ENCODE measurements around the gene BTF3L4.
"Not testable (repeated sequence)": the region's sequence is repeated elsewhere in the genome, so short reads cannot be mapped to it uniquely, and the experiment has no call there.

Gene BTF3L4

DNA sequence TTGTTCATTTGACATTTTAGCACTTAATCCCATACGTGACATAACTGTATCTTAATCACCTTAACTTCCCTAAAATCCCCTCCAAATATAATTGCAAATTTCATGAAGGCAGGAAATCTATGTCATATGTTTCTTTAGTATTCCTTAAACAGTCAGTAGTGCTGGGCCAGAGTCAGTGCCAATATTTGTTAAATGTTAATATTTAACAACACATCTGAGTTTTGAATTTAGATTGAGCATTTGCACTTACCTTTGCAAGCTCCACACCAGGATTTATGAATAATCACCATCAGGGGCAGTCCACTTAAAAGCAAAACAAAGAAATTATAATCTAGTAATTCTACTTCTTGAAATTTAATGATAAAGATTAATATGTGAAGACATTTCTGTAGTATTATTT lies 27.8 kb upstream of the BTF3L4 start:
- Histone ChIP-seq H3K27me3 (no peaks in the 10 kb centered on the region), H3K4me3 (ENCODE audit: low read depth, low read length) (no peak overlapping the region), H3K4me1 (no peaks in the 10 kb centered on the region), H3K36me3 (no peaks in the 10 kb centered on the region), H3K9me3 (no peaks in the 10 kb centered on the region)
- TF ChIP-seq, protein P1, sequence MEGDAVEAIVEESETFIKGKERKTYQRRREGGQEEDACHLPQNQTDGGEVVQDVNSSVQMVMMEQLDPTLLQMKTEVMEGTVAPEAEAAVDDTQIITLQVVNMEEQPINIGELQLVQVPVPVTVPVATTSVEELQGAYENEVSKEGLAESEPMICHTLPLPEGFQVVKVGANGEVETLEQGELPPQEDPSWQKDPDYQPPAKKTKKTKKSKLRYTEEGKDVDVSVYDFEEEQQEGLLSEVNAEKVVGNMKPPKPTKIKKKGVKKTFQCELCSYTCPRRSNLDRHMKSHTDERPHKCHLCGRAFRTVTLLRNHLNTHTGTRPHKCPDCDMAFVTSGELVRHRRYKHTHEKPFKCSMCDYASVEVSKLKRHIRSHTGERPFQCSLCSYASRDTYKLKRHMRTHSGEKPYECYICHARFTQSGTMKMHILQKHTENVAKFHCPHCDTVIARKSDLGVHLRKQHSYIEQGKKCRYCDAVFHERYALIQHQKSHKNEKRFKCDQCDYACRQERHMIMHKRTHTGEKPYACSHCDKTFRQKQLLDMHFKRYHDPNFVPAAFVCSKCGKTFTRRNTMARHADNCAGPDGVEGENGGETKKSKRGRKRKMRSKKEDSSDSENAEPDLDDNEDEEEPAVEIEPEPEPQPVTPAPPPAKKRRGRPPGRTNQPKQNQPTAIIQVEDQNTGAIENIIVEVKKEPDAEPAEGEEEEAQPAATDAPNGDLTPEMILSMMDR (IDR thresholded peaks at IDR 0.05; ENCODE audit: low read depth, low read length) = no peak
- DNase-seq = no peak

DNA sequence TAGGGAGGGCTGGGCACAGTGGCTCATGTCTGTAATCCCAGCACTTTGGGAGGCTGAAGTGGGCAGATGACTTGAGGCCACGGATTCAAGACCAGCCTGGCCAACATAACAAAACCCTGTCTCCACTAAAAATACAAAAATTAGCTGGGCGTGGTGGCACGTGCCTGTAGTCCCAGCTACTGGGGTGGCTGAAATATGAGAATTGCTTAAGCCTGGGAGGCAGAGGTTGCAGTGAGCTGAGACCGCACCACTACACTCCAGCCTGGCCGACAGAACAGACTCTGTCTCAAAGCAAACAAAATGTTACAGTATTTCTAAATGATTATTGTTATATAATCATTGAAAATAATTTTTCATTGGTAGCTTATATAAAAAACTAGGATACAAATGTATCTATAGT lies 27.3 kb upstream of the BTF3L4 start:
- DNase-seq; H3K4me1 ChIP-seq; H3K36me3 ChIP-seq; H3K27me3 ChIP-seq; H3K4me3 ChIP-seq (ENCODE audit: low read depth, low read length); H3K9me3 ChIP-seq: not testable (repeated sequence)

DNA sequence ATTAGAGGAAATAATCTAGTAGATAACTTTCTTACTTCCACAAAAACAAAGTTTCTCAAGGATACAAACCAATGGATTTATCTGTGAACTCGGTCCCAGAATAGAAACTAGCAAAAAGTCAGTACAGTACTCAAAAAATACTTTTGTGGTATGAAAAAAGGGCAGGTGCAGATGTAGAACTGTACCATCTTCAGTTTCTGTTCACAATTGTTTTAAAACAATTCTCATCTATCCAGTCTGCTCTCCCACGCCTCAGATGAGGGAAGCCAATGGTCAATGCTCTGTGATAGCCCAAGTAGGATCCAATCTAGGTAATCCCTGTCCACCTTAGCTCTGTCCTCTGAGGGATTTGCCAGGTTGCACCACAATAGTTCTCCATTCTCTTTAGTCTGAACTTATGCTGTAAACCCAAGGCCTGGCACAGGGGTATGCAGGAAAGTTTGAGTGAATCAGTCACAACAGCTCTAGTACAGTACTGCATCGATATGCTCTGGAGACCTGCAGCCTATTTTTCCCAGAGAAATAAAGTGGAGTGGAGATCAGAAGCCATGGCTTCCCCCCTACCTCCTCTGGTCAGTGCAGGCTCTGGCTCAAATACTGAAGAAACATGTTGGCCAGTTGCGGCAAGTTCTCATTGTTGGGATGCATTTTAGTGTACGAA lies 23.8 kb upstream of the BTF3L4 start:
- H3K4me3 ChIP-seq (ENCODE audit: low read depth, low read length) = peak overlapping the region; percentile 80

DNA sequence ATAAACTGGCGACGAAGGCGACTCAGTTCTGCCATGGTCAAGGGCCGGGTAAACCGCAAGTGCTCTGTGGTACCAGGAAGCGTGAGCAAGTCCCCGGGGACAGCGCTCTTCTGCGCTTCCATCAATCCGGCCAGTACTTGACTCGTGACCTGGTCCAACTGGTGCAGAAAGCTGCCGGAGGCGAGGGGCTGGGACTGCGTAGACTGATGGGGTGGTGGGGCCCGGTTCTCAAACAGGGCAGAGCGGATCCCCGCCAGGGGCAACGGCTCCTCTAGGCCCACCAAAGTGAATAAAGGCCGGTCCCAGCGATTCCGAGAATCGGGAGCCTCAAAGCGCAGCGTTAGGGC lies 23.3 kb upstream of the BTF3L4 start:
- H3K9me3 ChIP-seq = no peaks in the 10 kb centered on the region
- TF ChIP-seq, protein P1 (IDR thresholded peaks at IDR 0.05; ENCODE audit: low read depth, low read length) = no peak
- peak overlapping the region; percentile 80 for H3K4me3 ChIP-seq (ENCODE audit: low read depth, low read length)
- no peaks in the 10 kb centered on the region for H3K36me3 ChIP-seq
- no peaks in the 10 kb centered on the region for H3K27me3 ChIP-seq
- peak; percentile 39 for DNase-seq
- no peaks in the 10 kb centered on the region for H3K4me1 ChIP-seq

More for the DNA sequence above, 23.8 kb upstream of the BTF3L4 start:
- no peaks in the 10 kb centered on the region for H3K9me3 ChIP-seq
- no peaks in the 10 kb centered on the region for H3K4me1 ChIP-seq
- no peaks in the 10 kb centered on the region for H3K36me3 ChIP-seq
- TF ChIP-seq, protein P1 (IDR thresholded peaks at IDR 0.05; ENCODE audit: low read depth, low read length) = no peak
- no peaks in the 10 kb centered on the region for H3K27me3 ChIP-seq
- DNase-seq = no peak

DNA sequence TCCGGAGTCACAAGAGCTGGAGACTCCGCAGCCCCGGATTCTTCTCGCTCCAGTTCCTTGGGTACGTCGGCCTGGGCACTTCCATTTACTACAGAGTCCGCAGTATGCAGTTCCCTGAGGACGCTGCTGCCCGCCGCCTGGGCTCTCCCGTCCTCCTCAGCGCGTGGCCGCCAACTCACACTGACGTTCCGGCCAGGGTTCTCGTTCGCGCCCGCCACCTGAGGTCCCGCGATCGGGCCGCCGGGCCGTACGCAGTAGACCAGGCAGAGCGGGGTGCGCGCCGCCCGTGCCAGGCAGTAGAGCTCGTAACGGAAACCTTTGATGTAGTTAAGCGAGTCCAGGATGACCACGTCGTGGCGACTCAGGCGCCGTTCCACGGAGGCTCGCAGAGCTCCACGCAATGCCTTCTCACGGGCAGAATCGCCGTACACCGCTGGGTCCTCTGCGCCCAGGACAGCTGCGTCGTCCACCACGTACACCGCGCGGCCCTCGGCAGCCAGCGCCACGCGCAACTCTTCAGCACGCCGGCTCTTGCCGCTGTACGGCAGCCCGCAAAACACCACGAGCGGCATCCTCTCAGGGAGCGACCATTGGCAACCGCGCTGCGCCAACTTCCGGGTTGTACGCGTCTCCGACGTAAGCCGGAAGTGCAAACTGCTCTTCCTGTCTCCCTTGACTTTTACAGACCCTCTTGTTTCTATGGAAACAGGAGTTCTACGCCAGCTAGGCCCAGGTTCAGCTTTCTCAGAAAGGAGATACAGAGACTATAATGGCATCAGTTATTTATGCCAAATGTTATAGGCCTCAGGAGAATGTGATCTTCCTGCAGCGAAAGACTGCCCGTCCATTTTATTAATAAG lies 22.7 kb upstream of the BTF3L4 start, which contains the start of gene KTI12:
KTI12 (minus strand) TSS at position 621 of the 860 bp plus-strand sequence; CDS start at position 572, 49 bp downstream.
- TF ChIP-seq, protein P1 (IDR thresholded peaks at IDR 0.05; ENCODE audit: low read depth, low read length) = no peak
- DNase-seq = peak; percentile 81
- H3K9me3 ChIP-seq = no peaks in the 10 kb centered on the region
- H3K4me3 ChIP-seq (ENCODE audit: low read depth, low read length) = peak within 1 kb of the TSS; percentile 80
- no peaks in the 10 kb centered on the region for H3K36me3 ChIP-seq
- H3K27me3 ChIP-seq = no peaks in the 10 kb centered on the region
- H3K4me1 ChIP-seq = no peaks in the 10 kb centered on the region

DNA sequence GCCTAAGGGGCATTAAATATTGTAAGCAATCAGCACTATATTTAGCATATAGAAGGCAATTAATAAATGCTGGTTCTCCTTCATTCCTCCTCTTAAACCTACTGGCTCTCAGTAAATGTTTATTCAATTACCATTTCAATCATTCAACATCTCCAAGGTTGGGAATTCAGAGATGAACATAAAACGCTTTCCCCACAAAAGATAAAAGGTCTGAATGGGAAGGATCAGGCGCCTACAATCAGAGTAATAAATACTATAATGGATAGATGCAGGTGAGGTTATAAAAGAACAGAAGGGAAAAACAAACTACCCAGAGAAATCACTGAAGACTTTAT lies 22.1 kb upstream of the BTF3L4 start:
- H3K4me3 ChIP-seq (ENCODE audit: low read depth, low read length) = peak overlapping the region; percentile 80
- H3K4me1 ChIP-seq = no peaks in the 10 kb centered on the region
- no peaks in the 10 kb centered on the region for H3K36me3 ChIP-seq
- no peaks in the 10 kb centered on the region for H3K9me3 ChIP-seq
- TF ChIP-seq, protein P1 (IDR thresholded peaks at IDR 0.05; ENCODE audit: low read depth, low read length) = no peak
- DNase-seq = no peak
- H3K27me3 ChIP-seq = no peaks in the 10 kb centered on the region

All from BE2C (cell line).